GM12873 (cell line): ENCODE measurements around the gene FBXL16.

Source experiments
- TF ChIP-seq, protein P1 (sequence below): IDR thresholded peaks from 2 replicates; pipeline ENCODE4 v1.5.1; 2012; ENCODE audit warnings: low read depth, mild to moderate bottlenecking, moderate library complexity, low read length, control low read depth; ENCODE audit not compliant: insufficient read depth; ENCODE audit errors: missing control alignments

The FBXL16 gene

GRCh38 chr16:651844-652243 lies 53.8 kb downstream of the FBXL16 start:
- TF ChIP-seq, protein P1, sequence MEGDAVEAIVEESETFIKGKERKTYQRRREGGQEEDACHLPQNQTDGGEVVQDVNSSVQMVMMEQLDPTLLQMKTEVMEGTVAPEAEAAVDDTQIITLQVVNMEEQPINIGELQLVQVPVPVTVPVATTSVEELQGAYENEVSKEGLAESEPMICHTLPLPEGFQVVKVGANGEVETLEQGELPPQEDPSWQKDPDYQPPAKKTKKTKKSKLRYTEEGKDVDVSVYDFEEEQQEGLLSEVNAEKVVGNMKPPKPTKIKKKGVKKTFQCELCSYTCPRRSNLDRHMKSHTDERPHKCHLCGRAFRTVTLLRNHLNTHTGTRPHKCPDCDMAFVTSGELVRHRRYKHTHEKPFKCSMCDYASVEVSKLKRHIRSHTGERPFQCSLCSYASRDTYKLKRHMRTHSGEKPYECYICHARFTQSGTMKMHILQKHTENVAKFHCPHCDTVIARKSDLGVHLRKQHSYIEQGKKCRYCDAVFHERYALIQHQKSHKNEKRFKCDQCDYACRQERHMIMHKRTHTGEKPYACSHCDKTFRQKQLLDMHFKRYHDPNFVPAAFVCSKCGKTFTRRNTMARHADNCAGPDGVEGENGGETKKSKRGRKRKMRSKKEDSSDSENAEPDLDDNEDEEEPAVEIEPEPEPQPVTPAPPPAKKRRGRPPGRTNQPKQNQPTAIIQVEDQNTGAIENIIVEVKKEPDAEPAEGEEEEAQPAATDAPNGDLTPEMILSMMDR, result no peak

GRCh38 chr16:649631-650030 lies 56.0 kb downstream of the FBXL16 start:
- TF ChIP-seq, protein P1, result no peak

- TF ChIP-seq, protein P1, result no peak
Measured at GRCh38 chr16:648781-649589, 56.6 kb downstream of the FBXL16 start, which contains the start of gene WDR90. Gene WDR90 (plus strand): TSS chr16:649365. CDS start chr16:649417, 52 bp downstream.

DNA sequence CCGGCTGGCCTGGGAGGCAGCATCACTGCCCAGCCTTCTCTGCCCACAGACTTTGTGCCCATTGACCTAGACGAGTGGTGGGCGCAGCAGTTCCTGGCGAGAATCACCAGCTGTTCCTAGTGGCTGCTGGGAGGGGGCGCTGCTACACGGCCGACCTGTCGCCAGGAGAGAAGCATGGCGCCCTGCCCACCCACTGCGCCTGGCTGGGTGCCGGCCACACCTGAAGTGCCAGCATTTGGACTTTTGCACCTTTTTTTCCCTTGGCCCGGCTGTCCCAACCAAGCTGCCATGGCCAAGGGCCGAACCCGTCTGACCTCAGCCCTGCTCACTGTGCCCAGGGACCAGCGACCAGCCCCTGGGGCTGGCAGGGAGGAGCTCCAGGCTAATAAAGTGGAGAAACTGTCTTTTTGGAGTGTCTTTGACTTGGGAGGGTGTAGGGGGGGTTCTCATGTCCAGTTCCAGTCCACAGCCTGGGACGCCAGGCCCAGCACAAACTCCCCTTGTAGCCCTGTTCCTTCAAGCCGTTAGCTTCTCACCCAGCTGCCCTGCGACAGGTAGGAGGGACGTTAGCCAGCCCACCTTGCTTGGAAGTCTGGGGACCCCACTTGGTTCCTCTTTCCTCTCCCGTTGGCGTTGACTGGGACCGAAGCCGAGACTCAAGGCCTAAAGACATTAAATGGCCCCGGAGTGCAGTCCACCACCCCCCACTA lies 57.4 kb downstream of the FBXL16 start:
- TF ChIP-seq, protein P1, result peak; percentile 83

- TF ChIP-seq, protein P1, result no peak
Measured at GRCh38 chr16:647173-647902, 58.3 kb downstream of the FBXL16 start.

- TF ChIP-seq, protein P1, result no peak
Measured at GRCh38 chr16:646679-647172, 58.9 kb downstream of the FBXL16 start.
